DND-41 (cell line): Measurements from ENCODE around the gene CDH23.

Source experiments
- ATAC-seq: fragments of 200-7000 bp; cut with Tn5 transposase; 3 replicates; pipeline ENCODE4 v1.9.1; 2021; ENCODE audit warnings: low read depth; ENCODE audit not compliant: insufficient read depth
- DNase-seq: peaks from one replicate; pipeline ENCODE4 v3.0.0-alpha.2; 2020
- H2AFZ ChIP-seq: 2 replicates; pipeline ENCODE4 v1.6.0; 2012; ENCODE audit warnings: low read depth, low read length
- H3K27ac ChIP-seq: 2 replicates; pipeline ENCODE4 v1.5.1; 2012; ENCODE audit warnings: low read length, inconsistent platforms
- H3K27me3 ChIP-seq: fragments of 200-600 bp; sonication (generic); 2 replicates; pipeline ENCODE4 v1.6.0; 2012; ENCODE audit warnings: low read length, mild to moderate bottlenecking, inconsistent platforms; ENCODE audit not compliant: insufficient read depth, poor library complexity
- H3K36me3 ChIP-seq: 2 replicates; pipeline ENCODE4 v1.5.1; 2012; ENCODE audit warnings: low read length, inconsistent platforms; ENCODE audit not compliant: insufficient read depth
- H3K4me1 ChIP-seq: 2 replicates; pipeline ENCODE4 v1.5.1; 2012; ENCODE audit warnings: mild to moderate bottlenecking, low read length; ENCODE audit not compliant: insufficient read depth
- H3K4me2 ChIP-seq: 2 replicates; pipeline ENCODE4 v1.6.0; 2012; ENCODE audit warnings: mild to moderate bottlenecking, moderate library complexity, low read length, inconsistent platforms; ENCODE audit not compliant: insufficient read depth
- H3K4me3 ChIP-seq, 2 experiments: fragments of 200-600 bp in 1 of 2; shearing (Covaris generic) in 1 of 2; 2 replicates each; pipeline ENCODE4 v1.5.1; 2012 to 2016; ENCODE audit warnings: inconsistent platforms in 2 of 2, low read length in 2 of 2, mild to moderate bottlenecking in 2 of 2, low read depth in 1 of 2, moderate library complexity in 1 of 2
- H3K79me2 ChIP-seq: 2 replicates; pipeline ENCODE4 v1.6.0; 2012; ENCODE audit warnings: low read length, inconsistent platforms; ENCODE audit not compliant: insufficient read depth
- H3K9ac ChIP-seq: 2 replicates; pipeline ENCODE4 v1.6.0; 2012; ENCODE audit warnings: low read depth, mild to moderate bottlenecking, inconsistent platforms, low read length, moderate library complexity
- H3K9me3 ChIP-seq: 2 replicates; pipeline ENCODE4 v1.5.1; 2012; ENCODE audit warnings: low read length, moderate library complexity, mild to moderate bottlenecking, inconsistent platforms; ENCODE audit not compliant: insufficient read depth, severe bottlenecking
- H4K20me1 ChIP-seq: 2 replicates; pipeline ENCODE4 v1.6.0; 2012; ENCODE audit warnings: low read length; ENCODE audit not compliant: insufficient read depth
- EZH2 ChIP-seq: IDR thresholded peaks from 3 replicates; pipeline ENCODE4 v1.6.1; 2012; ENCODE audit warnings: borderline replicate concordance, low read depth, mild to moderate bottlenecking, moderate library complexity, low read length, inconsistent platforms; ENCODE audit not compliant: severe bottlenecking
- TF ChIP-seq, protein P1 (sequence below): IDR thresholded peaks from 2 replicates; pipeline ENCODE4 v1.5.1; 2012; ENCODE audit warnings: borderline replicate concordance, low read length, moderate library complexity, mild to moderate bottlenecking; ENCODE audit not compliant: poor library complexity, severe bottlenecking; ENCODE audit errors: extremely low read depth

Gene CDH23

GRCh38 chr10:71750986-71751385 is 354.3 kb downstream of the CDH23 start:
- TF ChIP-seq, protein P1, sequence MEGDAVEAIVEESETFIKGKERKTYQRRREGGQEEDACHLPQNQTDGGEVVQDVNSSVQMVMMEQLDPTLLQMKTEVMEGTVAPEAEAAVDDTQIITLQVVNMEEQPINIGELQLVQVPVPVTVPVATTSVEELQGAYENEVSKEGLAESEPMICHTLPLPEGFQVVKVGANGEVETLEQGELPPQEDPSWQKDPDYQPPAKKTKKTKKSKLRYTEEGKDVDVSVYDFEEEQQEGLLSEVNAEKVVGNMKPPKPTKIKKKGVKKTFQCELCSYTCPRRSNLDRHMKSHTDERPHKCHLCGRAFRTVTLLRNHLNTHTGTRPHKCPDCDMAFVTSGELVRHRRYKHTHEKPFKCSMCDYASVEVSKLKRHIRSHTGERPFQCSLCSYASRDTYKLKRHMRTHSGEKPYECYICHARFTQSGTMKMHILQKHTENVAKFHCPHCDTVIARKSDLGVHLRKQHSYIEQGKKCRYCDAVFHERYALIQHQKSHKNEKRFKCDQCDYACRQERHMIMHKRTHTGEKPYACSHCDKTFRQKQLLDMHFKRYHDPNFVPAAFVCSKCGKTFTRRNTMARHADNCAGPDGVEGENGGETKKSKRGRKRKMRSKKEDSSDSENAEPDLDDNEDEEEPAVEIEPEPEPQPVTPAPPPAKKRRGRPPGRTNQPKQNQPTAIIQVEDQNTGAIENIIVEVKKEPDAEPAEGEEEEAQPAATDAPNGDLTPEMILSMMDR: no peak
- no peak for TF ChIP-seq EZH2
- Histone ChIP-seq H3K79me2 (no peaks in the 10 kb centered on the region), H3K27ac (peak overlapping the region; percentile 95), H3K27me3 (no peaks in the 10 kb centered on the region), H3K9ac (no peak overlapping the region), H3K4me1 (peaks cover 63% of the 10 kb centered on the region), H3K9me3 (no peaks in the 10 kb centered on the region), H3K36me3 (peaks cover 8% of the 10 kb centered on the region; the same call in 1 of the 2 replicates), H3K4me2 (no peak overlapping the region), H3K4me3 (no peak overlapping the region), H4K20me1 (no peaks in the 10 kb centered on the region), H2AFZ (no peak overlapping the region)
- no peak for ATAC-seq
- DNase-seq: no peak

GRCh38 chr10:71751515-71752224 is 354.9 kb downstream of the CDH23 start:
- Histone ChIP-seq H3K36me3 (peaks cover 8% of the 10 kb centered on the region; the same call in 1 of the 2 replicates), H3K9me3 (no peaks in the 10 kb centered on the region), H3K4me2 (no peak overlapping the region), H3K4me3 (no peak overlapping the region), H2AFZ (no peak overlapping the region), H3K9ac (no peak overlapping the region), H3K27me3 (no peaks in the 10 kb centered on the region), H3K4me1 (peaks cover 65% of the 10 kb centered on the region), H3K27ac (peak overlapping the region; percentile 32), H4K20me1 (no peaks in the 10 kb centered on the region), H3K79me2 (no peaks in the 10 kb centered on the region)
- DNase-seq: no peak
- TF ChIP-seq, protein P1: no peak
- TF ChIP-seq EZH2: no peak
- no peak for ATAC-seq

DNA sequence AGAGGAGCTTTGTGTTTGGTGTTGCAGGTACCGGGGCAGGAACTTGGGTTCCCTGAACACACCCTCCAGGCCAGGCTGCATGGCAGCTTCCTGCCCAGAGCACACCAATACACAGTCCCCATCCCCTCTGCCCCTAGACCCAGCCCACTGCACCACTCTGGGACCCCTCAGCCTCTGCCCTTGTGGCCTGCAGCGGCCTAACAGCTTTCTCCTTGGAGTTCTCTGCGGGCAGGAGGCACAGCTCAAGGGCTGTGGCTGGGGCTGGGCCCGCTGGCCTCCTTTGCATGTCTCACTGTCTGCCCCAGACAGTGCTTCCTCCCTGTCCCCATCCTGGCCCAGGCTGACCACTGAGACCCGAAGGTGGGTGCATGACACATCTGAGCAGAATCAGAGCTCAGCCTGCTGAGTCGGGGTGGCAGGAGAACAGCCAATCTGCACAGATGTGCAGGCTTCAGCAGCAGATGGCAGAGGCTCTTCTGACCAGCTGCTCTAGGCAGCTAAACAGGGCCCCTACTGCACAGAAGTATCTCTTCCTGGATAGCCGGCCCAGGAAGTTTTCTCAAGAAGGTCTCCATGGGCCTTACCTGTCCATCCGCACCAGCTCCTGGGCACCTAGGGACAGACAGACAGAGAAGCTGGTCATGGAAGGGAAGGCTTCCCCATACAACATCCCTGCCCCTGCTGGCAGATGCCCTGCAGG is 355.8 kb downstream of the CDH23 start:
- no peak overlapping the region for H3K4me3 ChIP-seq
- H3K4me1 ChIP-seq: peaks cover 65% of the 10 kb centered on the region
- DNase-seq: no peak
- H3K79me2 ChIP-seq: no peaks in the 10 kb centered on the region
- no peak overlapping the region for H3K4me2 ChIP-seq
- H3K36me3 ChIP-seq: peaks cover 8% of the 10 kb centered on the region; the same call in 1 of the 2 replicates
- H2AFZ ChIP-seq: no peak overlapping the region
- H4K20me1 ChIP-seq: no peaks in the 10 kb centered on the region
- no peak overlapping the region for H3K9ac ChIP-seq
- no peak for ATAC-seq
- no peaks in the 10 kb centered on the region for H3K9me3 ChIP-seq
- H3K27me3 ChIP-seq: no peaks in the 10 kb centered on the region
- TF ChIP-seq, protein P1: no peak
- no peak for TF ChIP-seq EZH2
- peak overlapping the region; percentile 39 for H3K27ac ChIP-seq
